ENCODE data around the gene ACOXL.

- TF ChIP-seq CTCF (IDR thresholded peaks at IDR 0.05) (no peak), EP300 (IDR thresholded peaks at IDR 0.05) (no peak)
Observed at GRCh38 chr2:111071600-111072171, 339.3 kb downstream of the ACOXL start.
